Measurements from ENCODE around the gene TMEM178A. TPM values are rescaled to one million over a fixed set of nuclear protein-coding genes. Genes with fewer than 3 reads are reported as not detected.

TMEM178A gene
- total RNA-seq, 2 experiments from 2014 or later = not detected

GRCh38 chr2:39733070-39733674, 67.5 kb downstream of the TMEM178A start:
- CTCF ChIA-PET = interaction anchor here (0.9 to 1.9 kb wide), 2 partner anchors 8 to 353 kb away, joined by 4 to 5 read pairs; no protein-coding TSS in a partner anchor
- Mint-ChIP-seq H3K27ac (no peak overlapping the region), H3K36me3 (peaks cover 37% of the 10 kb centered on the region), H3K9me3 (ENCODE audit: low read depth) (no peaks in the 10 kb centered on the region), H3K4me3 (no peak overlapping the region), H3K4me1 (no peaks in the 10 kb centered on the region), H3K27me3 (no peaks in the 10 kb centered on the region)
- no peak for ATAC-seq
- DNase-seq = no peak

GRCh38 chr2:39734445-39734844, 68.7 kb downstream of the TMEM178A start:
- Mint-ChIP-seq H3K4me1 (no peaks in the 10 kb centered on the region), H3K36me3 (peaks cover 46% of the 10 kb centered on the region), H3K9me3 (ENCODE audit: low read depth) (no peaks in the 10 kb centered on the region), H3K4me3 (no peak overlapping the region), H3K27me3 (no peaks in the 10 kb centered on the region), H3K27ac (no peak overlapping the region)
- ATAC-seq (no peak), DNase-seq (no peak)
- CTCF ChIA-PET = no interaction called here

- CTCF ChIA-PET = interaction anchor here (0.6 kb wide), 1 partner anchor 356 kb away, joined by 3 read pairs; no protein-coding TSS in a partner anchor
- peaks cover 50% of the 10 kb centered on the region for H3K36me3 Mint-ChIP-seq
- ATAC-seq = no peak
These were observed 69.9 kb downstream of the TMEM178A start for GRCh38 chr2:39735648-39736047.

GRCh38 chr2:39736640-39737039, 70.9 kb downstream of the TMEM178A start:
- Mint-ChIP-seq H3K27ac (no peak overlapping the region), H3K4me3 (no peak overlapping the region), H3K27me3 (no peaks in the 10 kb centered on the region), H3K36me3 (peaks cover 56% of the 10 kb centered on the region), H3K9me3 (ENCODE audit: low read depth) (no peaks in the 10 kb centered on the region), H3K4me1 (no peaks in the 10 kb centered on the region)
- ATAC-seq (no peak), DNase-seq (no peak)
- CTCF ChIA-PET = interaction anchor here (1.0 kb wide), 1 partner anchor 9 kb away, joined by 3 read pairs; no protein-coding TSS in a partner anchor

More at GRCh38 chr2:39735648-39736047, 69.9 kb downstream of the TMEM178A start:
- Mint-ChIP-seq H3K4me3 (no peak overlapping the region), H3K9me3 (ENCODE audit: low read depth) (no peaks in the 10 kb centered on the region), H3K27ac (no peak overlapping the region), H3K27me3 (no peaks in the 10 kb centered on the region), H3K4me1 (no peaks in the 10 kb centered on the region)
- DNase-seq = no peak

GRCh38 chr2:39737661-39738060, 71.9 kb downstream of the TMEM178A start:
- Mint-ChIP-seq H3K27me3 (no peaks in the 10 kb centered on the region), H3K27ac (no peak overlapping the region), H3K4me3 (no peak overlapping the region), H3K9me3 (ENCODE audit: low read depth) (no peaks in the 10 kb centered on the region), H3K36me3 (peaks cover 59% of the 10 kb centered on the region), H3K4me1 (no peaks in the 10 kb centered on the region)
- DNase-seq (no peak), ATAC-seq (no peak)
- CTCF ChIA-PET = interaction anchor here (1.0 kb wide), 1 partner anchor 10 kb away, joined by 3 read pairs; no protein-coding TSS in a partner anchor

- H3K9me3 Mint-ChIP-seq (ENCODE audit: low read depth) = no peaks in the 10 kb centered on the region
- H3K27ac Mint-ChIP-seq = no peak overlapping the region
- H3K36me3 Mint-ChIP-seq = peaks cover 61% of the 10 kb centered on the region
- H3K27me3 Mint-ChIP-seq = no peaks in the 10 kb centered on the region
- ATAC-seq (no peak), DNase-seq (no peak)
- H3K4me3 Mint-ChIP-seq = no peak overlapping the region
- CTCF ChIA-PET = interaction anchor here (3.0 kb wide), 1 partner anchor 9 kb away, joined by 10 read pairs; no protein-coding TSS in a partner anchor
- no peaks in the 10 kb centered on the region for H3K4me1 Mint-ChIP-seq
These were observed 73.2 kb downstream of the TMEM178A start for GRCh38 chr2:39738936-39739335.

- Mint-ChIP-seq H3K36me3 (peaks cover 59% of the 10 kb centered on the region), H3K9me3 (ENCODE audit: low read depth) (no peaks in the 10 kb centered on the region), H3K4me1 (no peaks in the 10 kb centered on the region), H3K27me3 (no peaks in the 10 kb centered on the region), H3K27ac (no peak overlapping the region), H3K4me3 (no peak overlapping the region)
- ATAC-seq (no peak), DNase-seq (no peak)
- CTCF ChIA-PET = interaction anchor here (3.0 kb wide), 1 partner anchor 10 kb away, joined by 10 read pairs; no protein-coding TSS in a partner anchor
These were observed 73.7 kb downstream of the TMEM178A start for GRCh38 chr2:39739386-39739785.

- DNase-seq (no peak), ATAC-seq (no peak)
- Mint-ChIP-seq H3K36me3 (peaks cover 54% of the 10 kb centered on the region), H3K27me3 (no peaks in the 10 kb centered on the region), H3K4me3 (no peak overlapping the region), H3K4me1 (no peaks in the 10 kb centered on the region), H3K27ac (no peak overlapping the region), H3K9me3 (ENCODE audit: low read depth) (no peaks in the 10 kb centered on the region)
- CTCF ChIA-PET = interaction anchor here (1.5 to 2.6 kb wide), 2 partner anchors 9 to 17 kb away, joined by 4 to 5 read pairs; no protein-coding TSS in a partner anchor
These were observed 76.2 kb downstream of the TMEM178A start for GRCh38 chr2:39741871-39742270.

GRCh38 chr2:39743269-39743776, 77.6 kb downstream of the TMEM178A start:
- H3K4me3 Mint-ChIP-seq = no peak overlapping the region
- no peak overlapping the region for H3K27ac Mint-ChIP-seq
- no peaks in the 10 kb centered on the region for H3K9me3 Mint-ChIP-seq (ENCODE audit: low read depth)
- no peak for ATAC-seq
- H3K36me3 Mint-ChIP-seq = peaks cover 46% of the 10 kb centered on the region
- CTCF ChIA-PET = interaction anchor here (1.5 kb wide), 1 partner anchor 16 kb away, joined by 4 read pairs; no protein-coding TSS in a partner anchor
- DNase-seq = no peak
- no peaks in the 10 kb centered on the region for H3K4me1 Mint-ChIP-seq
- H3K27me3 Mint-ChIP-seq = no peaks in the 10 kb centered on the region

GRCh38 chr2:39755466-39755865, 89.7 kb downstream of the TMEM178A start:
- H3K27ac Mint-ChIP-seq = no peak overlapping the region
- CTCF ChIA-PET = no interaction called here
- H3K4me3 Mint-ChIP-seq = no peak overlapping the region
- no peaks in the 10 kb centered on the region for H3K9me3 Mint-ChIP-seq (ENCODE audit: low read depth)
- H3K4me1 Mint-ChIP-seq = peaks cover 3% of the 10 kb centered on the region
- ATAC-seq (no peak), DNase-seq (no peak)
- H3K36me3 Mint-ChIP-seq = peaks cover 60% of the 10 kb centered on the region
- H3K27me3 Mint-ChIP-seq = no peaks in the 10 kb centered on the region

- Mint-ChIP-seq H3K36me3 (peaks cover 72% of the 10 kb centered on the region), H3K9me3 (ENCODE audit: low read depth) (no peaks in the 10 kb centered on the region), H3K4me3 (no peak overlapping the region), H3K27me3 (no peaks in the 10 kb centered on the region), H3K27ac (no peak overlapping the region), H3K4me1 (peaks cover 3% of the 10 kb centered on the region)
- DNase-seq (no peak), ATAC-seq (no peak)
- CTCF ChIA-PET = no interaction called here
These were observed 91.4 kb downstream of the TMEM178A start for GRCh38 chr2:39757156-39757555.

- H3K9me3 Mint-ChIP-seq (ENCODE audit: low read depth) = no peaks in the 10 kb centered on the region
These were observed 96.7 kb downstream of the TMEM178A start for GRCh38 chr2:39762448-39762847.

More at GRCh38 chr2:39762448-39762847, 96.7 kb downstream of the TMEM178A start:
- CTCF ChIA-PET = no interaction called here
- no peak for DNase-seq
- no peak for ATAC-seq
- Mint-ChIP-seq H3K27ac (no peak overlapping the region), H3K4me1 (peaks cover 20% of the 10 kb centered on the region), H3K4me3 (no peak overlapping the region), H3K27me3 (no peaks in the 10 kb centered on the region), H3K36me3 (peaks cover 76% of the 10 kb centered on the region)

Data from activated CD8-positive, alpha-beta memory T cell treated with anti-CD3 and anti-CD28 coated beads, Interleukin-2, amount 10 ng/mL, durations not matched to agents 7 days and 5 days (primary cell).